Uterus (tissue), 2 donors: ENCODE data around the gene RECQL5.

Experiments
- CTCF ChIP-seq, 4 experiments: fragments of 200-600 bp in 2 of 4; fragments of 450-650 bp in 2 of 4; sonication (generic) in 2 of 4; IDR thresholded peaks; one replicate each; pipeline ENCODE4 v1.5.1; 2016 to 2019; ENCODE audit warnings: antibody characterized with exemption in 4 of 4, mild to moderate bottlenecking in 2 of 4, moderate library complexity in 1 of 4
- POLR2A ChIP-seq, 2 donors: fragments of 450-650 bp; IDR thresholded peaks; one replicate each; pipeline ENCODE4 v1.6.1; 2016; ENCODE audit warnings: antibody characterized with exemption in 2 of 2, mild to moderate bottlenecking in 1 of 2, moderate library complexity in 1 of 2

GRCh38 chr17:75635610-75636202 is 31.2 kb downstream of the RECQL5 start:
- TF ChIP-seq CTCF (IDR thresholded peaks at IDR 0.05), result no peak
- no peak for TF ChIP-seq POLR2A (IDR thresholded peaks at IDR 0.05)
